ENCODE results near the gene CHKA. TPM values are rescaled to one million over a fixed set of nuclear protein-coding genes. Genes with fewer than 3 reads are reported as not detected.

Gene CHKA
- total RNA-seq, 2 donors from 2014 or later = 50.1 to 83.7 TPM

DNA sequence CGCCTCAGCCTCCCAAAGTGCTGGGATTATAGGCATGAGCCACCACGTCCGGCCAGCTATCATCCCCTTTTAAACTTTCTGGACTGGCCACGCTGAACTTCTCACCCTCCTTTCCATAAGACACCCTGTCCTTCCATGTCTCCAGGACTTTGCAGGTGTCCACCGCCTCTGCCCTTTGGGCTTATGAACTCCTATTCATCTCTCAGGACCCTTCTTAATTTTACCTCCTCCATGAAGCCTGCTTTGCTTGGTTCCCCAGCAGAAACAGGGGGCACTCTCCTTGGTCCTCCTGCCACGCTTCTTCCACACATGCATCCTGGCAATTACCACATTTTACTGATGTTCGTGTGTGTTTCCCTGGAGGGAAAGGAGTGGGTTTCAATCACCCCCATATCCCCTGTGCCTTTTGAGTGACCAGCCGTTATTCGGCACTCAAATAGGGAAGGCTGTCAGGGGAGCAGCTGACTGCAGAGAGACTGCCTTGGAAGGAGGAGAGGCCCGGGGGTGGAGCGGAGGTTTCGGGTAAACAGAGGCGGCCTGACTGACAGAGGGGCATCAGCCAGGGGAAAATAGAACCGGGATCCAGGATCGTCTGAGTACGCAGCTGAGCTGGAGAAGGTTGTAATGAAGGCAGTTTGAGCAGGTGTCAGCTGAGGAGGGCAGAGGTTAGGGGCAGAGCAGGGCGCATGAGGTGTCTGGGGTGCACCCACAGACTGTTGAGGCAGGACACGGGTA is 27.1 kb upstream of the CHKA start:
- H3K36me3 ChIP-seq = no peaks in the 10 kb centered on the region
- no peak overlapping the region for H3K4me3 ChIP-seq
- no peak overlapping the region for H3K27ac ChIP-seq
- TF ChIP-seq, protein P1, sequence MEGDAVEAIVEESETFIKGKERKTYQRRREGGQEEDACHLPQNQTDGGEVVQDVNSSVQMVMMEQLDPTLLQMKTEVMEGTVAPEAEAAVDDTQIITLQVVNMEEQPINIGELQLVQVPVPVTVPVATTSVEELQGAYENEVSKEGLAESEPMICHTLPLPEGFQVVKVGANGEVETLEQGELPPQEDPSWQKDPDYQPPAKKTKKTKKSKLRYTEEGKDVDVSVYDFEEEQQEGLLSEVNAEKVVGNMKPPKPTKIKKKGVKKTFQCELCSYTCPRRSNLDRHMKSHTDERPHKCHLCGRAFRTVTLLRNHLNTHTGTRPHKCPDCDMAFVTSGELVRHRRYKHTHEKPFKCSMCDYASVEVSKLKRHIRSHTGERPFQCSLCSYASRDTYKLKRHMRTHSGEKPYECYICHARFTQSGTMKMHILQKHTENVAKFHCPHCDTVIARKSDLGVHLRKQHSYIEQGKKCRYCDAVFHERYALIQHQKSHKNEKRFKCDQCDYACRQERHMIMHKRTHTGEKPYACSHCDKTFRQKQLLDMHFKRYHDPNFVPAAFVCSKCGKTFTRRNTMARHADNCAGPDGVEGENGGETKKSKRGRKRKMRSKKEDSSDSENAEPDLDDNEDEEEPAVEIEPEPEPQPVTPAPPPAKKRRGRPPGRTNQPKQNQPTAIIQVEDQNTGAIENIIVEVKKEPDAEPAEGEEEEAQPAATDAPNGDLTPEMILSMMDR (IDR thresholded peaks at IDR 0.05) = no peak
- peaks cover 16% of the 10 kb centered on the region for H3K4me1 ChIP-seq
- H3K9me3 ChIP-seq = no peaks in the 10 kb centered on the region
- H3K9ac ChIP-seq (ENCODE audit: low read depth in 2 of 2, low read length in 2 of 2) = peak overlapping the region in 1 of 2 donors; percentile 71
- DNase-seq = no peak
- intact Hi-C loops (cut with DNase I) = no loop called here
- H3K27me3 ChIP-seq = no peaks in the 10 kb centered on the region

GRCh38 chr11:68146704-68147474 is 25.7 kb upstream of the CHKA start:
- Histone ChIP-seq H3K9me3 (no peaks in the 10 kb centered on the region), H3K4me3 (no peak overlapping the region), H3K36me3 (no peaks in the 10 kb centered on the region), H3K27ac (peak overlapping the region; percentile 84), H3K4me1 (peaks cover 16% of the 10 kb centered on the region), H3K9ac (ENCODE audit: low read depth in 2 of 2, low read length in 2 of 2) (peak overlapping the region; percentile 82 to 85), H3K27me3 (no peaks in the 10 kb centered on the region)
- peak; percentile 87 for DNase-seq
- intact Hi-C loops (cut with DNase I) = no loop called here
- TF ChIP-seq, protein P1 (IDR thresholded peaks at IDR 0.05) = no peak

GRCh38 chr11:68146010-68146540 is 24.9 kb upstream of the CHKA start:
- DNase-seq = peak; percentile 98
- intact Hi-C loops (cut with DNase I) = no loop called here
- peak overlapping the region; percentile 84 for H3K27ac ChIP-seq
- H3K36me3 ChIP-seq = no peaks in the 10 kb centered on the region
- peaks cover 16% of the 10 kb centered on the region for H3K4me1 ChIP-seq
- no peak overlapping the region for H3K4me3 ChIP-seq
- no peaks in the 10 kb centered on the region for H3K9me3 ChIP-seq
- peak overlapping the region; percentile 82 to 85 for H3K9ac ChIP-seq (ENCODE audit: low read depth in 2 of 2, low read length in 2 of 2)
- H3K27me3 ChIP-seq = no peaks in the 10 kb centered on the region
- TF ChIP-seq, protein P1 (IDR thresholded peaks at IDR 0.05) = no peak

- Histone ChIP-seq H3K27me3 (no peaks in the 10 kb centered on the region), H3K27ac (peak overlapping the region; percentile 84), H3K9ac (ENCODE audit: low read depth in 2 of 2, low read length in 2 of 2) (peak overlapping the region in 1 of 2 donors; percentile 34), H3K4me1 (peaks cover 16% of the 10 kb centered on the region), H3K9me3 (no peaks in the 10 kb centered on the region), H3K36me3 (no peaks in the 10 kb centered on the region), H3K4me3 (no peak overlapping the region)
- TF ChIP-seq, protein P1 (IDR thresholded peaks at IDR 0.05) = no peak
- intact Hi-C loops (cut with DNase I) = no loop called here
- no peak for DNase-seq
Observed at GRCh38 chr11:68145120-68145866, 24.1 kb upstream of the CHKA start.

DNA sequence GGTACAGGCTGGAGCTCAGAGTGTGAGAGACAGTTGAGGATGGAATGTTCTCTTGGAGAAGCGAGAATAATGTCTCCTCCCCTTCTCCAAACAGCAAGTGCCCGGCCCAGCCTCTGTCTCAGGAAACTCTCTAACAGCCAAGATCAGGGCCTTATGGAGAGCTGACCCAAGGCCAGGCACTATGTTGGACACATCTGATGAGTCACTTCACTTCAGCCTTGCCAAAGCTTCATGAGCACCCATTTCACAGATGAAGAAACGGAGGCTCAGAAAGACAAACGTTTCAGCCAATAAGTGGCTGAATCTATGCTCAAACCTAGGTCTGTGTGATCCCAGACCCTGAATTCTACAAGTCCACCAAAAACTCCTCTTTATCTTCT is 22.1 kb upstream of the CHKA start:
- no peak overlapping the region for H3K27ac ChIP-seq
- DNase-seq = no peak

More for the DNA sequence above, 22.1 kb upstream of the CHKA start:
- intact Hi-C loops (cut with DNase I) = no loop called here
- no peak overlapping the region for H3K4me3 ChIP-seq
- H3K9ac ChIP-seq (ENCODE audit: low read depth in 2 of 2, low read length in 2 of 2) = no peak overlapping the region
- no peaks in the 10 kb centered on the region for H3K36me3 ChIP-seq
- H3K27me3 ChIP-seq = no peaks in the 10 kb centered on the region
- peaks cover 13% of the 10 kb centered on the region for H3K4me1 ChIP-seq
- H3K9me3 ChIP-seq = no peaks in the 10 kb centered on the region
- TF ChIP-seq, protein P1 (IDR thresholded peaks at IDR 0.05) = no peak
